Measurements from ENCODE around the gene NCMAP.
A peak's percentile ranks its signal among the peaks of the same experiment; 100 is the strongest.
"Not testable (repeated sequence)": the region's sequence is repeated elsewhere in the genome, so short reads cannot be mapped to it uniquely, and the experiment has no call there.

NCMAP gene, protein sequence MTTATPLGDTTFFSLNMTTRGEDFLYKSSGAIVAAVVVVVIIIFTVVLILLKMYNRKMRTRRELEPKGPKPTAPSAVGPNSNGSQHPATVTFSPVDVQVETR

GRCh38 chr1:24555591-24556413, at the start of gene NCMAP:
NCMAP (plus strand) TSS chr1:24556087; CDS start chr1:24595431, 39,344 bp downstream.
- DNase-seq = no peak

GRCh38 chr1:24506691-24507381, 49.1 kb upstream of the NCMAP start:
- DNase-seq = no peak

DNA sequence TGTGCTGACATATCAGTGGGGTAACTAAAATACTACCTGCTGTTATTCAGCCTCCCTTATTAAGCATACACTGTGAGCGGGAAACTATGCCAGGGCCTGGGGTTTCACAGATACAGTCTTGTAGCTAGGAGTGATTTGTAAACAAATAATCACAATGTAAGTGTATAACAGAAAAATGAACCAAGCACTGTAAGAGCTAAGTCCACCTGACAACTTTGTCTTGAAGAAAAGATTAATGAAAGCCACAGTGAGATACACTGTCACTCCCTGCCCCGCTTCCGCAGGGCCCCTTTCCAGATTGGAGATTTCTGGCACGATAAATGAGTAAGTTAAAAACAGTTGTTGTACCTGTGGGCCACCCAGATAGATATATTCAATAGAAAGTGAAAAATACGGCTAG, 48.5 kb upstream of the NCMAP start:
- no peak for DNase-seq

DNA sequence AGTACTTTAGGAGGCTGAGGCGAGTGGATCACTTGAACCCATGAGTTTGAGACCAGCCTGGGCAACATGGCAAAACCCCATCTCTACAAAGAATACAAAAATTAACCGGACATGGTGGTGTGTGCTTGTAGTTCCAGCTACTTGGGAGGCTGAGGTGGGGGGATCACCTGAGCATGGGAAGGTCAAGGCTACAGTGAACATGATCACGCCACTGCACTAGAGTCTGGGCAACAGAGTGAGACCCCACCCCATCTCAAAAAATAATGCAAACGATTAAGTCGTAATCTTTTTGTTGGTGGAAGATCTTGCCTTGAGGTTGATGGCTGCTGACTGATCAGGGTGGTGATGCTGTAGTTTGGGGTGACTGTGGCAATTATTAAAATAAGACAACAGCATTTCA, 47.0 kb upstream of the NCMAP start:
- DNase-seq = no peak

- no peak for DNase-seq
These were observed 42.2 kb upstream of the NCMAP start for GRCh38 chr1:24513706-24514105.

GRCh38 chr1:24514946-24515345, 40.9 kb upstream of the NCMAP start:
- no peak for DNase-seq

DNA sequence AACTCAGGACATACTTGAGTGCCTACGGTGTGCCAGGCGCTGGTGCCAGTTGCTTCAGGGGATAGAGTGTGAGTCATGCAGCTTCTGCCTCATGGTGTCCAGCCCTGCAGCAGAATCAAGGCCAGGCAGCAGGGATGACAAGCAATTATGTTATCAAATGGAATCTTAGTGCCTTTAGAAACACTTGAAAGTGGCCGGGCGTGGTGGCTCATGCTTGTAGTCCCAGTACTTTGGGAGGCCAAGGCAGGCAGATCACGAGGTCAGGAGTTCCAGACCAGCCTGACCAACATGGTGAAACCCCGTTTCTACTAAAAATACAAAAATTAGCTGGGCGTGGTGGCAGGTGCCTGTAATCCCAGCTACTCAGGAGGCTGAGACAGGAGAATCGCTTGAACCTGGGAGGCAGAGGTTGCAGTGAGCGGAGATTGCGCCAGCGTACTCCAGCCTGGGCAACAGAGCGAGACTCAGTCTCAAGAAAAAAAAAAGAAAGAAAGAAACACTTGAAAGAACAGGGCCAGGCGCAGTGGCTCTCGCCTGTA, 40.1 kb upstream of the NCMAP start:
- DNase-seq = not testable (repeated sequence)

GRCh38 chr1:24516506-24516905, 39.4 kb upstream of the NCMAP start:
- DNase-seq = no peak

- no peak for DNase-seq
These were observed 38.0 kb upstream of the NCMAP start for GRCh38 chr1:24517898-24518297.

- DNase-seq = not testable (repeated sequence)
These were observed 35.6 kb upstream of the NCMAP start for GRCh38 chr1:24520282-24520681.

DNA sequence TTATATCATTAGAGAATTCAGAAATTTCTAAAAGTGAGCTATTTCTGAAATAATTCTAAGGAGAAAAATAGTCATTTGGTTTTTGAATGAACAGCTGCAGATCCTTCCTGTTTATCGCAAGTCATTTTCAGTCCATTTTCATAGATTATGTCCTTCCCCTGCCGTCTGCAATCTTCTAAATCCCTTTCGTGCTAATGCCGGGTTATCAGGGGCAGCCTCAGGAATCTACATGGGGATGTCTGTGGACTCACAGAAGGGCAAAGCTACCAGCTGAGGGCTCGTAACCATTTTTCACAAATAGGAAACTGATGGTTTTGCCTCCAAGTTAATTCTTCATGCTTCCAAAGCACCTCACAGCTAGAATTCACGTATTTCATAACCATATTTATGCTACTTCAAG, 30.3 kb upstream of the NCMAP start:
- no peak for DNase-seq

DNA sequence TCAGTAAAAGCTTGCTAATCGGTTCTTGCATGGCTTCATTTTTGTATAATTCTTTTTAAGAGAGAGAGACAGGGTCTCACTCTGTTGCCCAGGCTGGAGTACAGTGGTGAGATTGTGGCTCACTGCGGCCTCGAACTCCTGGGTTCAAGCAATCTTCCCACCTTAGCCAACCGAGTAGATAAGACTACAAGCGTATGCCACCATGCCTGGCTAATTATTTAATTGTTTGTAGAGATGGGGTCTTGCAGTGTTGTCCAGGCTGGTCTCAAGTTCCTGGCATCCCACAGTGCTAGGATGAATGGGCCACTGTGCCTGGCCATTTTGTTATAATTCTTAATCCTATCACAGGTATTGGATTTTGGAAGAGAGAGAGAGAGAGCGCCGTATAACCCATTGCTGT, 29.8 kb upstream of the NCMAP start:
- no peak for DNase-seq

DNA sequence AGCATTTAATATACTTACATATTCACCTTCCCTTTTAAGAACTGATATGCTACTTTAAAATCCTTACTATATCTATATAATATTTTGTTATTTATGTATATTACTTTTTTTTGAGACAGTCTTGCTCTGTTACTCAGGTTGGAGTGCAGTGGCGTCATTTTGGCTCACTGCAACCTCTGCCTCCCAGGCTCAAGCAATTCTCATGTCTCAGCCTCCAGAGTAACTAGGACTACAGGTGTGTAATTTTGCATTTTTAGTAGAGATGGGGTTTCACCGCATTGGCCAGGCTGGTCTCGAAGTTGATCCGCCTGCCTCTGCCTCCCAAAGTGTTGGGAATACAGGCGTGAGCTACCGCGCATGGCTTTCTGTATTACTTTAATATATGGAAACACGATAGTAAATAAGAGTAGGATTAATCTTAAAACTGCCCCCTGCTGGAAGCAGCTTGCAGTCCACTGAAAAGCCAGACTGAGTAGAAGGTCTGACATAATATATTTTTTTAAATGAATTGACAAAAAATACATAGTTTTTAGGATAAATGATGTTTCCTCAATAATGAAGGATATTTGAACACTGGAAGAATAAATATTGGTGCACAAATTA, 28.8 kb upstream of the NCMAP start:
- DNase-seq = peak; percentile 3

DNA sequence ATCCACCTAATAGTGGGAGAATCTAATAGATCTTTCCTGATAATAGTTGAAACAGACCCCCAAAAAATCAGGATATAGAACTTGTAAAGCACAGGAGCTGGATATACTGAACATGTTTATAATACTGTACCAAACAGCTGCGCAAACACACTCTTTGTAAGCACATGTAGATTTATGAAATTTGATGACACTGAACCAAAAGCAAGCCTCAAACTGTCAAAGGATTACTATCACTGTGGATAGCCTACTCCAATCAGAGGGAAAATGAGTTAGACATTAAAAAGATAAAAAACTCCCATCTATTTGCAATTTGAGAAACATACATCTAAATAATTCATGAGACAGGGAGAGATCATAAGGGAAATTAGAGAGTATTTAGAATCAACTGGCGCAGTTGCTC, 27.1 kb upstream of the NCMAP start:
- peak; percentile 45 for DNase-seq

- DNase-seq = not testable (repeated sequence)
These were observed 26.6 kb upstream of the NCMAP start for GRCh38 chr1:24529292-24529691.

GRCh38 chr1:24535021-24535424, 20.9 kb upstream of the NCMAP start:
- DNase-seq = peak; percentile 50

DNA sequence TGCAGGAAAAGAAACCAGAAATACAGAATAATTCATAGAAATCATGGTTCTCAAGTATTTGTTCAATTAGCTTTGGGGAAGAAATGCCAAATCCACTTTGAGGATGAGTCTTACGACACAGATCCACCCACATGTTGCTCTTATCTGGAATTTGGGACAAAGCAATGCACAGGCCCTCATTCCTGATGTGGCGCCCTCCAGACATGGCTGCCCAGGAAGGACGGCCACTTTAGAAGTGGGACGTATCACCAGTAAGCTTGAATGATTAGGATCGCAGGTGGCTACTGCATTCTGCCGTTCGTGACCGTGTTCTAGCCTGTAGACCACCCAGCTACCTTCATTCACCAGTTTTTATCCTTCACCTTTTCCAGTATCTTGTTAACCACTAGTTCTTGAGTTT, 20.1 kb upstream of the NCMAP start:
- DNase-seq = no peak

GRCh38 chr1:24536391-24536840, 19.5 kb upstream of the NCMAP start:
- peak; percentile 75 for DNase-seq

DNA sequence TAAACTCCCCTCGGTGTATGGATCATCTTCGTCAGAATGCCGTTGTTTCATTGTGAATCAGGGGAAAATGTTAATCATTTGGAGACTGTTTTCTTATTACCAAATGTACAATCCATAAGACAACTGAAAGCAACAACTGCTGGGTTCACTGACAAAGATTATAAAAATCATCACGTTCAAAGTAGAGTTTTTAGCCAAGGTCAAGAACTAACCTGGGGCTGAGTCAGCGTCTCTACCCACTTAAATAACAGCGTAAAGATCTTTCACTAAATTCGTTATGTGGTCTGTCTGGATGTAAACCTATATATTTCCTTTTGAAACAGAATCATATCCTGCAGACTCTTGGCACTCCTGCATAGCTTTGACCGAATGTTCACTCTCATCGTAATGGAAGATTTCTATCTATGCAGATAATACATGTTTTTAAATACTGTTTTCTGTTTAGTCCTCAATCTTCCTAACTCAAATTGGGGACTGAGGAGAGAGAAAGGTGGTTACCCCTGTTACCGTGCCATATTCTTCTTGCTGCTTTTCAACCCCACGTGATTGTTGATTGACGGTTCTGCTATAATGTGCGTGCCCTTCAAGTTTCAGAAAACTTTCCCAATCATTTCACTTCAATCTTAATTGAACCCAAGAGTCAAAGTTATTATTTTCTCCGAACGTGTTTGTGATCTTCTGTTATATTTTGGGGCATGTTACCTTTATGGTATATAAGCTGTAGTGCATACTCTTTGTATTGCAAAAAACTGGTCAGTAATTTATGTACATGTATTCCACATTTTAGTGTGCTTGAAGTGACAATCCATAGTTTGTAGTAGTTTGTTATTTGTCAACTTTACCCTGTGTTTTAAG, 15.6 kb upstream of the NCMAP start:
- DNase-seq = no peak

DNA sequence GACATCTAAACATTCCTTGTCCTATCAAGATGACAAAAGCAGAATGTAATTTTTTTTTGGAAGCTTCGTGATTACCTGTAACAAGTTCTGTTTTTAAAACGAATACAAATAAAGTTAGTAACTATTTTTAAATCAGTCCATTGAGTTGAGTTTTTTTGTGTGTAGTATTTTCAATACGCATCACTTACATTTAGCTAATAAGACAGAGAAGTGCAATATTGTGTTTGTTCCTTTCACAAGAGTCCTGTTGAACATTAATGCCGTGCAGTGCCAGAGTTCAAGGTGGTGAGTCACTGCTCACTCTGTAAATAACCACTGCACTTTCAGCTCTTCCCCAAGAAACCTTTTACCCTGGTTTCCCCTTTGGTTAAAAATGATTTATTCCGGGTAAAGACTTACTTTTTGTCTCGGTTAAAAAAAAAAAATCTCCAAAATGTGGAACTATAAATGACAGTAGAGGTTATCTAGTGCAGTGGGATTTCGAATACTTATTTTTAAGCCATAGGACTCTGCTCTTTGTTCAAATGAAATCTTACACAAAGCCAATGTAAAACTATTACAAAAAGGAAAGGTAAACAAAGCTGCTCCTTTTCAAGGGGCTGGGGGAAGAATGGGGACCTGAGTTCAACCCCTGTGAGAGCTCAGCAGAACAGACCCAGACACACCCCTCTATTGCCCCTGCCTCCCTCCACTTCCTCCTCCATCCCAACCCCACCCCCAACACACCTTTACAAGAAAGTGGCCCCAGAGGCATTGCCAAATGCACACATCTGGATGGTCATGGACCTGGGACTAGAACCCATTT, 14.8 kb upstream of the NCMAP start:
- DNase-seq = peak; percentile 27

- no peak for DNase-seq
These were observed 14.1 kb upstream of the NCMAP start for GRCh38 chr1:24541711-24542346.
